GM18870 (cell line): ENCODE data around the gene MALL.
"Not testable (repeated sequence)": the region's sequence is repeated elsewhere in the genome, so short reads cannot be mapped to it uniquely, and the experiment has no call there.

ENCODE experiments used
- ATAC-seq: cut with Tn5 transposase; IDR thresholded peaks from one replicate; pipeline ENCODE4 v1.9.1; 2021; ENCODE audit warnings: moderate library complexity; ENCODE audit not compliant: unreplicated experiment

MALL gene

DNA sequence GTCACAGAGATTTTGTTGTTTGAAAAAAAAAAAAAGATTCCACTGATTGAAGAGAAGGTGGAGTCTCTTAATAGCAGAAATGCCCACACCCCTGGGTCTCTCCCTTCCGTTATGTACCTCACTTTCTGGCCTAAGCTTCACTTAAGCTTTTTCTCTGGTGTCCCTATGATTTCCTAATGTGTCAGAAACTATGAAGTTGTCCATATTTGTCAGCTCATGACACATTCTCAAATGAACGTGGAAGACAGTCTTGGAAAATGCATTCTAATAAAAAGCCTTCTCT, 5.4 kb upstream of the MALL start:
- no peak for ATAC-seq

DNA sequence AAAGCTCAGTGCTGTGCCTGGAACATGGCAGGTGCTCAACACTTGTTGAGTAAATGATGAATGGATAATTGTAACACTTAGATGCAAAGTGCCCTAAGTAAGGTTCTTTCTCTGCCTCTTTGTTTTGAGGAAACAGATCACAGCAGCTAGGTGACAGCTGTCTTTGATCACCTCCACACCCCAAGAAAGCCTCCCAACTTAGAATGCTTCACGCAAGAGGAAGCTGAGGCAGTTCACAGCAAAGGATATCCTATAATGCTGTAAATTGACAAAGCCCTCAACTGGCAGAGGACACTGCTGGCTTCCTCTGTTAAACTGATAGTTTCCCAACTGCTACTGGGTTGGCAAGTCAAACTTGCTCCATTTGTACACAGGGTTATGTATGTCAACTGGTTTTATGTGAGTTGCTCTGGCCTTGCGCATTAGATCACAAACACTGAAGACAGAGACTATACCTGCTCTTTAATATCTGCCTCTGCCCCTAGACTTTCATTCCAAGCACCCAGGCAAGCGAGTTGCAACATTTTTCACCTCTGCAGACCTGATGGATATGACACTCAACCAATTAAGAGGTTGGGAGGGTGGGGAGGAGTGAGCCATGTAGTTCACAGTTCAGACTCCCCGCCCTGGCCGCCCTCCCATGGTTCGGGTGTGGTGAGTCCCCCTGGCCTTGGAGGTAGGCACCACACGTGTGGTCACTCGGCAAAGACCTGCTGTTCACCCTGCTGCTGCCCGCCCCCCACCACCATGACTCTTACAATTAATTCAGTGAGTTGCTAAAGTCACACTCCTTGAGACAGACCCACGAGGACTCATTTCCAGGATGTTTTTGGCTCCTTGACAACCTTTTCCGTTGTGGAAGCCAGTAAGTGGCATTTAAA, 4.8 kb upstream of the MALL start:
- ATAC-seq = no peak

DNA sequence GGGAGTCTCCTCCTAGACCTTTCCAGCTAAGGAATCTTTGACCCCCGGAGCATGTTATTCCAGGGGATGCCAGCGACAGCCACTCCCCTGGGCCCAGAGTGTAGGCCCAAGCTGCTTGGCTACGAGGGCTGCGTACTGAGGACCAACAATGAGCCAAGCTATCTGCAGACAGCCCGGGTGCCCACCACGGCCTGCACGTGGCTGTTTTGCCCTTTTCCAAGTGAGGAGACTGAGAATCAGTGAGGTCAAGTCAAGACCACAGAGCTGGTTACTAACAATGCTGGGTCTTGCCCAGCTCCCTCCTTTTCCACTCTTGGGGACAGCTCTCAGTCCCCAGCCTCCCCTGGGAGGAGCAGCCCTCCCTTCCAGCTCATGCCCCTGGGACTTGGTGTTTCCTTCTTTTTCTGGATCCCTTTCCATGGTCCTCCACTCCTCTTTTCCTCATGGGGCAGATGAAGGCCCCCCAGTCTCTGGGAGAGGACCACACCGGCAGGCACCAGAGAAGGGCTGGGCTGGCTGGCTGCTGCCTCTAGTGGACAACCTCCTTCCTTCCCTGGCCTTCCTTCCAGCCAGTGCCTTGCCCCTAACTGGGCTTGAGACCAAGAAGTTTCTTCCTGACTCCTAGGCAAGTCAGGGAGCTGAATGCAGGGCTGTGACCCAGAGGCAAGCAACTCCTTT, 550 bp upstream of the MALL start:
- no peak for ATAC-seq

DNA sequence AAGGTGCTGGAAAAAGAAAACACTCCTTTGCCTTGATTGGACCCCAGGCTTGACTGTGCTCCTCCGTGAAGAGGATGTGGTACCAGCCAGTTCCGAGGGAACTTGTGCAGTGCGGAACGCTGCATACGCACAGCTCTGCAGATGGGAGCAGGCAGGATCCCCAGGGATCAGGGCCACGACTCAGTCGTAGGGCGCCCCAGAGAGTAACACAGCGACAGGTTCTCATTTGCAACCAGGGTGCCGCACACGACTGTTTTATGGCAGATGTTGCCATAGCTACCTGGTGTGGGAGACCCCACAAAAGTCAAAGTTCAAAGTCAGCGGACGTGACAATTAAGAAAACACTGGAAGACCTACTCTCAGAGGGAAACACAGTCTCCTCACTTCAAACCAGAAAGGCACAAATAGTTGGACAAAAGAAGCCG, 779 bp downstream of the MALL start:
- ATAC-seq = no peak

DNA sequence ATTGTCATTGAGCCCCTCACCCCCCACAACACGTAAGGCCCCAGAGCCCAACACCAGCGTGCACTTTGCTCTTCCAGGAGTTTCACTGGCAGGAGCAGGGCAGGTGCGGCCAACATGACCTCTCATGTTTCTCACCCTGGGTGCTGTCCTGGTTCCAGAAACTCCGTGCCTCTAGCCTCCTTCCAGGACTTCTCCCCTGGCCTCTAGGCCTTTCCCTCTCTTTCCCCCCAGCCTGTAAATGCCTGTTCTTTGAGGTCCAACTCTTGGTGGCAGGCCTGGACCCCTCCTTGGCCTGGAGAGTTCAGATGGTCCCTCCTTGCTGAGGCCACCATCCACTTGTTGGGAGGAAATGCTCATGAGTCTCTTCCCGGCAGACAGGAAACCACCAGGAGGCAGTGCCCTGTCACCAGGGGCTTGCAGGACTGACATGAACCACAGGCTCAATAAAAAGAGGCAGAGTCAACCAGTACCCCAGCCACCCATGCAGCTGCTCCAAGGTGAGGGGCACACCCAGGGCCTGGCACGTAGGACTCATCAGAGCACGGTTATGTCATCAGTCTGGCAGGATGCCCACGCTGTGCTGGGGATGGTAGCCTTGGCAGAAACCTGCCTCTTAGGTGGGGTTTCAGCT, 1.5 kb downstream of the MALL start:
- ATAC-seq = no peak

DNA sequence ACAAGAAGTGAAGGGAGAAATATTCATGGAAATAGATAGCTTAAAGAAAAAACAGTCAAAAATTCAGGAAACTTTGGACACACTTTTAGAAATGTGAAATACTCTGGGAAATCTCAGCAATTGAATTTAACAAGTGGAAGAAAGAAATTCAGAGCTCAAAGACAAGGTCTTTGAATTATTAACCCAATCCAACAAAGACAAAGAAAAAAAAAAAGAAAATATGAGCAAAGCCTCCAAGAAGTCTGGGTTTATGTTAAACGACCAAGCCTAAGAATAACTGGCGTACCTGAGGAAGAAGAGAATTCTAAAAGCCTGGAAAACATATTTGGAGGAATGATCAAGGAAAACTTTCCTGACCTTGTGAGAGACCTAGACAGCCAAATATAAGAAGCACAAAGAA, 7.3 kb downstream of the MALL start:
- ATAC-seq = not testable (repeated sequence)

DNA sequence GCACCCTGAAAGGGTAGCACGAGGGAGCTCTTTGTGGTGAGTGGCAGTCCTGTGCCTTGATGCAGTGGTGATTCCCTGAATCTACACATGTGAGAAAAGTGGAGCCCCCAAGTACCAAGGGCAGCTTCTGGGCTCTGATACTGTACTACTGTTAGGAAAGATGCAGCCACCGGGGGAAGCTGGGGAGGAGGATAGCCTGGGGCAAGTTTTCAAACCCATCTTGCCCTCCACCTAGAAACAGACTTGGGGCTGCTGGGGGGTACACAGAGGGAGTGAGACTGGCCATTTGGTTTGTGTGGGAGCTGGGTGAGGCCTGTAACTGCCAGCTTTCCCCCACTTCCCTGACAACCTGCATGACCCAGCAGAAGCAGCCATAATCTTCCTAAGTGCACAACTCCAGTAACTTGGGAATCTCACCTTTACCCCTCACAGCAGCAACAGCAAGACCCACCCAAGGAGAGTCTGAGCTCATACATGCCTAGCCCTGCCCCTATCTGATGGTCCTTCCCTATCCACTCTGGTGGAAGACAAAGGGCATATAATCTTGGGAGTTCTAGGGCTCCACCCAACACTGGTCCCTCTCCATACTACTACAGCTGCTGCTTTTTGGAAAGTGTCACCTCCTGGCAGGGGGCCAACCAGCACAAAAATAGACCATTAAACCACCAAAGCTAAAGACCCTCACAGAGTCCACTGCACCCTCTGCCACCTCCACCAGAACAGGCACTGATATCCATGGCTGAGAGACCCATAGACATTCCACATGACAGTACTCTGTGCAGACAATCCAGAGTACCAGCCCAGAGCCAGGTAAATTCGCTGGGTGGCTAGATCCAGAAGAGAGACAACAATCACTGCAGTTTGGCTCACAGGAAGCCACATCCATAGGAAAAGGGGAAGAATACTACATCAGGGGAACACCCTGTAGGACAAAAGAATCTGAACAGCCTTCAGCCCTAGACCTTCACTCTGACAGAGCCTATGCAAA, 8.2 kb downstream of the MALL start:
- no peak for ATAC-seq

DNA sequence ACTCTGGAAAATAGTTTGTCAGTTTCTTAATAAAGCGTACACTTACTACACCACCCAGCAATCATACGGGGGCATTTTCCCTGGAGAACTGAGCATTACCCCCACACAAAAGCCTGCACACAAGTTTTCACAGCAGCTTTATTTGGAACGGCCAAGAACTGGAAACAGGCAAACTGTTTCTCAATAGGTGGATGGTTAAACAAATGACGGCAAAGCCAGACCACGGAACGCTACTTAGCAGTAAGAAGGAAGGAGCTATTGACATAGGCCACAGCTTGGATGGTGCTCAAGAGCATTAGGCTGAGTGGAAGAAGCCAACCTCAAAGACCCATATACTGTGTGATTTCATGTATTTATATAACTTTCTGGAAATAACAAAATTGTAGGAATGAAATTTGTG, 9.0 kb downstream of the MALL start:
- no peak for ATAC-seq

DNA sequence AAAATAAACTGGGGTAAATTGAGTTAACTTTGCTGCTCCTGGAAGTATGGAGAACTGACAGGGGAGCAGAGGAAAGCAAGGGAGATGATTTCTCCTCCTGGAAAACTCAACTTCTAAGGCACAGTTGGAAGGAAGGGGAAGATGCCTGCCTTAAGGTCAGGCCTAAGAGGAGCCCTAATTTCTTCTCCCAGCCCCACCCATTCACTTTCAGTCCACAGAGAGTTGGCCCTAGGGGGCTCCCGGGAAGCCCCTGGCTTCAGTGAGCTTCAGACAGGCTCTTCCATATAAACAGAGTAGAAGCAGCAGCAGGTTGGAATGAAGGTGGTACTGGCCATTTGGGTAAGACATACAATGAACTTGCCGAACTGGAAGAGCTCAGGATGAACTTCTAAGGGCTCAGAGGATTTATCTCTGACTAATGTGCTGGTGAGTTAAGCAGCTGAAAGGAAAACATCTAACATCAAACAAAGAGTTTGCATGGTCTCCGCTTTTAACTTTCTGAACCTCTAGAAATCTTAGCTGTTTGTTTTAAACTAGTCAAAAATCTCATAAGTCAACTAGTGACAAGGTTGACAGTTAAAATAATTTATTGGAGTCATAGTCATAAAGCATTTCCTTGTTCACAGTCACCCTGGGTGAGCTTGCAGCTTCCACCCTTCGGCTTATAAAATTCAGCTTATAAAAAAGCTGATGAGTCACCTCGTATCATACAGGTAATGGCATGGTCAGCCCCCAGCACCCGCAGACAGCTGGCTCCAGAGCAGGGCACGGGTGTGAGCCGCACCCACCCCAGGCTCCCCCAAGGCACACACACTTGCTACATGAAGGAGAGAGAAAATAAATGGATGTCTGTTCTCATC, 9.8 kb downstream of the MALL start:
- ATAC-seq = no peak

DNA sequence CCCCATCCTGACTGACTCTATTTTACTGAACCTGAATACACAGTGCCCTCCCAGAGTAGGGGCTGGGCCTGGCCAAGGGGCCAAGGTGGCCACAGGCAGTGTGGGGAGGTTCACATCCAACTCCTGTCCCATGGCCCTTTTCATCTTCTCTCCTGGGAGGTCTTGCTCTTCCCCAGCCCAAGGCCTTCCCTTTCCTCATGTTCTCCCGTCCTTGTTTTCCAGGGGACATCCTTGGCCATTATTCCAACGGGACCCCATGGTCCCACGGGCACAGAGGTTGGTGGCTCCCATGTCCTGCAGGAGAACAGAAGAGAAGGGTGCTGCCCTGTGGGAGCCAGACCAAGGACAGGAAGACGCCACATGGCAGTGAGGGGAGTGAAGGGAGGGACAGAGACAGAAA, 10.4 kb downstream of the MALL start:
- no peak for ATAC-seq

DNA sequence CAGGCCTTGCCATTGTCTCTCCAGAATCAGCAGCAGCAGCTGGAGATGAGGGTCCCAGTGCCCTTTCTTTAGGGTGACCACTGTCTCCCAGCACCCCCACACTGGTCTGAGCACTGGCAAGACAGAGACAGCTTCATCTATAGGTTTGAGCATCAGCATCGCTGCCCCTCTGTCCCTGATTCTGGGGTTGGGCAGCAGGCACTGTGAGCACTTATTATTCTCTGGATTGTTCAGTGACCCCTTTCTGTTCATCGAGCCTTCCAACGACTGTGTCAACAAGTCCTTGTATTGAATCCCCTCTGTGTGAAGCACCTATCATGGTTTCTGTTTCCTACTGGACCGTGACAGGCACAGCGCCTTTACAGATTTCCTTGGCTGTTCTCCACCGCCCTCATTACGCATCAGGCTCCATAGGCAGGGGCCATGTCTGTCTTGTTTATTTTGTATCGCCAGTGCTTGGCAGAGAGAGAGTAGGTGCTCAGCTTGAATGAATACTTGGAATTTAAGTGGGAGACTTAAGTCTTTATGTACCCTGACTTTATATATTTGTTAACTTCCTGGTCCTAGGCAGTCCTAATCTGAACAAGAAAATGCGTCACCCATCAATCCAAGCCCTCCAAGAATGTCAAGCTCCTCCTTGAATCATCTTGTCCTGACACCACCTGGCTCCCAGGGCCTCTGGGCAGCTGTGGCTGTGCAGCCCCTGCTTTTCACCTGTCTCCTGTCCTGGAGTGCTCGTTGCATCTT, 11.4 kb downstream of the MALL start:
- no peak for ATAC-seq

DNA sequence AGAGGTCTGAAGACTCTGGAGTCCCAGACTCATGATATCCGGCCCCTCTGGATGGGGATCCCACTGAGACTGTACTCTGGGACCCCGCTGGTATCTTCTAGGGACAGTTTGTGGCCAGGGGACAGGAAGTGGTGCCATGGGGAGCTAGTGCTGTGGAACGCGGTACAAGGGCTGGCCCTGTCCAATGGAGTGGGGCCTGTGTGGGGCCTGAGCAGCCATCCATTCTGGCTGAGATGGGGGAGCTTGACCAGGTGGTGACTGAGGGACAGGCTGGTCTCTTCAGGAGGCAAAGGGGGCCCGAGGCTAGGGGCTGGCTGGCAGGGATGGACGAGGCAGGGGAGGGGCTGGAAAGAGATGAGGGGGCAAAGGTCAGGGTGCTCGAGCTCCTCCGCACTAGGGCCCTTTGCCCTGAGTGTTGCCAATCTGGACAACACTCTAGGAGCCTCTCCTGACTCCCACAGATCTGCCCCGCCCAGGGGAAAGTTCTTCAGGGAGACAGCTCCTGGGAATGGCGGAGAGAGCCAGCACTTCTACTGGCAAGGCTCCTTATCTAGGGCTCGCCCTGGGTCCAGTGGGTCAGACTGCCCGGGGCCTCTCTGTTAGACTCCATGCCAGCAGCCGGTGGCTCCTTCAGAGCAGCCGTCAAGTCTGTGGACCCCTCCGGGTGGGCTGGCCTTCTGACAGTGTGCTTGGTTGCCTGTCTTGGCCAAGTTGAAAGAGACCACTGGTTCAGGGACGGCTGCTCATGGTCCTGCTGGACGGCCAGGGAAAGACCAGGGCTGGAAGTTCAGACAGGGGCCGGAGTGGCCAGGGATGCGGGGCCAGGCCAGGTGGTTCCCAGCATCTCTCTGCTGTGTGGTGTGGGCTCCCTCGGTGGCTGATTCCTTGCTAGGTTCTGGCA, 12.3 kb downstream of the MALL start:
- ATAC-seq = no peak

DNA sequence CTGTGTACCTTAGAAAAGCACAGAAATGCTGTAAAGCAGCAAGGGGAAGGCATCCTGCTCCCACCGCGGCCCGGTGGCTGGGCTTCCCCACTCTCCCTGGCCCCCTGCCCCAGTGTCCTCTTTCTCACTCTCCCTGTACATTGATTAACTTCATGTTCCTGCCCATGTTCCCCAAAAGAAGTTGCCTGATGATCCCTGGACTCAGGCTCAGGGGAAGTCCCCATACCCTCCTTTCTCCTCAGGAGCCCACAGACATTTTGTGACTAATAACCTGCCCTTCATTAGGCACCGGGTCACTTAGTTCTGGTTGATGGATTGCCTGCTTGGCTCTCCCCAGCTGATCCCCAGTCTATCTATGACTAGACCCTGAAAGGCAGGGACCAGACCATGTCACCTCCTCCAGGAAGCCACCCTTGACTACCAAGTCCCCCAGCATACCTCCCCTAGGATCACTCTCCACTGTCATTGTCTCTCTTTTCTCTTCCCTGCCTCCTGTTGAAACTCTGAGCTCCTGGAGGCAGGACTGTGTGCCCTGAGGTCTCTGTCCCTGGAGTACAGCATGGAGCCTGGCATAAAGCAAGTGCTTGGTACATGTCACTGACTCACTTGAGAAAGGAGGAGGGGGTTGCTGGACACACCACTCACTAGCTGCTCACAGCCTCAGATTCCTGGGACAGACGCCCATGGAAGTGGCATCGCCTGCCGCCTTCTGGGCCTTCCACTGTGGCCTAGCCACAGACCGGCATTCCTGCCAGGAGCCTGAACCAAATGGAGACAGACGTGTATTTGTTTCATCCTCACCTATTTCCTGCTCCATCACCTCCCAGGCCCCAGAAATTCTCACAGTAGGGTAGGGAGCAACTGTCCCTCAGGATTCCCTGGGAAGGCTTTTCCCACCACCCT, 13.5 kb downstream of the MALL start:
- ATAC-seq = no peak

DNA sequence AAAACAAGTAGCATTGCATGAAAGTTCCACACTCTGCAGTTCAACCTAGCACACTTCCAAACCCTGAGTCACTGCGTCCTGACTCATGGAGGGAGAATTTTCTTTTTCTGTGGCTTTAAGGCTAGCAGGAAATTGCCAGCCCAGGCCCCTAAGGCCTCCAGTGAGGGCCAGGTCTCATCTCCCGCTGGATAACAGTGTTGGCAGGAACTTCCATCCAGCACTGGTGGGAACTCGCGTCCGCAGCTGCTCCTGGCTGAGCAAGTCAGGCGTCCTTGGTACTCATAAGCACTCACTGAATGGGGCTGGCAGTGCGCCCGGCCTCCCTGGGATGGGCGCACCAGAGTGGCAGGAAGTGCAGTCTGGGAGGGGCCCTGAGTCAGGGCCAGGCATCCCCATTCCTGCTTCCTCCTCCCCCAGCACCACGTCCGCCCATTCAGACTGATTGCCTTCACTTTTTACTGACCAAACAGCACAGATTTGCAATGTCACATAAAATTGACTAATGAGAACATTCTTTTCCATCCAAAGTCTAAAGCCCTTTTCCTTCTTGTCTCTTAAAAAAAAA, 14.3 kb downstream of the MALL start:
- ATAC-seq = no peak

DNA sequence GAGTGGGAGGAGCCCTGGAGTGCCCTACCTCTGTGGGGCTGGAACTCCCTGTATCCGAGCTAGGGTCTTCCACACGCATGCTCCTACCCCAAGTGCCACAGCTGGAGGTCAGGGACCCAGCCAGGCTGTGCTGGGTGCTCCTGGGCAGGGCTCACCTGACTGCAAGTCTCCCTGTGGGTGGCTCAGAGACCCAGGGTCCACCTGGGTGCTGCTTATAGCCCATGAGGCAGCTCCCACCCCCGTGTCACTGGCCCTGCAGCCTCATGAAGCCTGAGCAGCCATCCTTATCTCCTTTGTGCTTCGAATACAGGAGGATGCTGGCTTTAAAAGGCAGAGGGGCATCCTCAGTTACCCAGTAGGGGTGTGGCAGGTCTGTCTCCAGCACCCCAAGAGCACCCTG, 14.7 kb downstream of the MALL start:
- not testable (repeated sequence) for ATAC-seq

DNA sequence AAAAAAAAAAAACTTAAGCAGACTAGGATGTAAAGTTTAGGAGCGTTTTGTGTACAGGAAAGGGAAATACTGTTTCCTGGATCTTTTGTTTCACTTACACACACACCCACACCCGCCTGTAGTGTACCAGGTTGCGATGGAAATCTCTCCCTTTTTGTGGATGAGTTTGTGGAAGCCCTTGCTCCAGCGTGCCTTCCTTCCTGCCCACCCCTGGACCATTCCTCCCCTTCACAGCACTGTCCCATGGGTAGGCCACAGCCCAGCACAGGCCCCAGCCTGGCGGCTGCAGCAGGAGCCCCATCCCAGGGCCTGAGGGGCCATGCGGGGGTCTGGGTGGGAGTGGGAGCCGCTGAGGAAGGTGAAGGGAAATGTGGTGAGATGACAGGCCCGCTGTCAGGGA, 15.1 kb downstream of the MALL start:
- no peak for ATAC-seq
